Activated T-cell treated with anti-CD3 and anti-CD28 coated beads for 48 hours (primary cell): ENCODE data around the gene CASKIN2.

ENCODE experiments used
- DNase-seq: peaks from one replicate; pipeline ENCODE4 v3.0.0-alpha.2; 2020; ENCODE audit warnings: low read depth

Gene CASKIN2

GRCh38 chr17:75503976-75504346 is 11.4 kb downstream of the CASKIN2 start:
- DNase-seq: no peak

DNA sequence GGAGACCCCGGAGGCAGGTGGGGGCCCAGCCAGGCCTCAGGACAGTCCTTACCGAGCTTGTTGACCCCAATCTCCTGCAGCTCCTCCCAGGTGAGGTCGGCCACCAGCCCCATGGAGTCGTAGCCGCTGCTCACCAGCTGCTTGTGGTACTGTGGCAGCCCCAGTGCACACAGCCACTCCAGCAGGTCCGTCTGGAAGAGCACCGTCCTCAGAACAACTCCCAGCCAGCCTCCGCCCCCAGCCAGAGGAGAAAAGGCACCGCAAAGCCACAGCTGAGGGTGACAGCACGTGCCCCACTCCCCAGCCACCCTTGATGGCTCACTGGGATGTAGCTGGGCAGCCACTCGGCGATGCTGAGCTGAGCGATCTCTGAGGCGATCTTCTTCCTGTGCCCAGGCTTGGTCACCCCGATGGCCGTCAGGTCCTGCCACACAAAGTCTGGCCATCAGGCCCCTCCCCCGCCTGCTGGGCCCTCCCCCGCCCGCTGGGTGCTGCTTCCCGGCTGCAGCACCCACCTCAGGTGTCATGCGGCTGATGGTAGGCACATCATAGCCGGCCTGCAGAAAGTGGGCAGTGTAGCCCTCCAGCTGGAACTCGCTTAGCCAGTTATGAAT is 11.9 kb downstream of the CASKIN2 start:
- no peak for DNase-seq

GRCh38 chr17:75502721-75503329 is 12.5 kb downstream of the CASKIN2 start:
- DNase-seq: no peak

GRCh38 chr17:75502072-75502720 is 13.1 kb downstream of the CASKIN2 start:
- no peak for DNase-seq

GRCh38 chr17:75501378-75502071 is 13.8 kb downstream of the CASKIN2 start:
- no peak for DNase-seq

DNA sequence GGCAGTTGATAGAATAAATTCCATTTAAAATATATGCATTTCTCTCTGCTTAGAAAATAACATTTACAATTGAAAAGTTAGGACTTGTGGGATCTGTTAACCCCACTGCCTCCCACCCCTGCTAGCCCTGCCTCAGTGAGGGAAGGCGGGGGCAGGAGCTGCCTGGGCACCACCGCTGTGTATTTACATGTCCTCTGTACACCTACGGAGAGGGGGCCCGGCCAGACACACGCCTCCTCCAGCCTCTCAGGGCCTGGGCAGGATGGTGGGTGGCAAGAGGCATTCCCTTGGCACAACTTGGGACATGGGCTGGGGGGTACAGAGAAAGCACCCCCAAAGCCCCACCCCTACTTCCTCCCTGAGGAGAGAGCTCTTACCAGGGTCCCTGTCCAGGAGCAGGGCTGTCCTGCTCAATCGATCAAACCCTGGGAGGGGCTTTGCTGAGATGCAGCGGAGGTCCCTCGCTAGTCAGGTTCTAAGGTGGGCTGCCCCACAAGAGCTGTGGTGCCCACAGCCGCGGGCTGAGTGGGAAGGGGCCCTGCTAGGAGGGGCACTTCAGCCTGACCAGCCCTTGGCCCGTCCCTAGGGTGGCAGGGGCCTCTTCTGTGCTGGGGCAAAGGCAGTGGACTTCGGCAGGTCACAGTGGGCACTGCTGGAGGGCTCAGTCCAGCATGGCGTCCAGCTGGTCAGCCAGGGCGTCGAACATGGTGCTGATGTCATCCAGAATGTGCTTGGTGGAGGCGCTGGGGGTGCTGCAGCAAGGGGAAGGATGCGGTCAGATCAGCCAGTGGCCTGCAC is 14.7 kb downstream of the CASKIN2 start:
- no peak for DNase-seq

GRCh38 chr17:75499313-75500022 is 15.9 kb downstream of the CASKIN2 start:
- DNase-seq: no peak

DNA sequence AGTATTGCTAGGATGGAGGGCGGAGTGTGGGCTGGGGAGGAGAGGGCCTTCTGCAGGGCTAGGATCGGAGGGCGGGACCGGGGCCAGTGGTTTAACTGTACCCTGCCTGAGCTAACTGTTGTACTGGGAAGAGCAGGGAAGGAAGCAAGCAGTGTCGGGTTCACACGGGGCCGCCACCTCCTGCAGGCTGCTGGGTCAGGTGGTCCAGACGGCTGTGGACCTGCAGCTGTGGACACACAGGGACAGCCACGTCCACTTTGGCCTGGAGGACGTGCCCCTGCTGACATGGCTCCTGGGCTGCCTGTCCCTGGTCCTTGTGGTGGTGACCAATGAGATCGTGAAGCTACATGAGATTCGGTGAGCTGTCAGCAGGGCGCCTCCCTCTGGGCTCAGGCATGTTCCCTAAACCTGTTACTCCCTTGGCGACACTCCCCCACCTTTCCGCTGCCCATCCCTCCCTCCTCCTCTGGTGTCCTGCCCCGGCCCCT is 16.6 kb downstream of the CASKIN2 start:
- DNase-seq: no peak

GRCh38 chr17:75498039-75498725 is 17.2 kb downstream of the CASKIN2 start:
- no peak for DNase-seq

- no peak for DNase-seq
These were observed 19.3 kb downstream of the CASKIN2 start for GRCh38 chr17:75496005-75496404.

DNA sequence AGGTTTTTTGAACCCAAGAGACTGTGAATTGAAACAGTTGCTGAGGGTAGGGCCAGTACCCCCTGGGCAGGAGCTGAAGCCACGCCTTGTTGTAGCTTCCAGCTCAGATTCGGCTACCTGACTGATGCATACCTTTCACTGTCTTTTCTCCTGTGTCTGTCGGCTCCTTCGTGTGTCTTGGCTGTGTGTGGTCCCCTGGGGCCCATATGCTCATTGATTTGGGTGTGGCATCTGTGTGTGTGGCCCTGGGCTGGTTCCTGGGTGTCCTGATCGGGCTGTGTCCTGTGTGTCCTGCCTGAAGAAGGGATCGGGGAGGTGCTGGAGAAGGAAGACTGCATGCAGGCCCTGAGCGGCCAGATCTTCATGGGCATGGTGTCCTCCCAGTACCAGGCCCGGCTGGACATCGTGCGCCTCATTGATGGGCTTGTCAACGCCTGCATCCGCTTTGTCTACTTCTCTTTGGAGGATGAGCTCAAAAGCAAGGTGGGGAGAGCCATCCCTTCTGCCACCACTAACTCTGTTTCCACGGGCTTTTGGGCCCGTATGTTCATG is 20.9 kb downstream of the CASKIN2 start:
- DNase-seq: no peak

DNA sequence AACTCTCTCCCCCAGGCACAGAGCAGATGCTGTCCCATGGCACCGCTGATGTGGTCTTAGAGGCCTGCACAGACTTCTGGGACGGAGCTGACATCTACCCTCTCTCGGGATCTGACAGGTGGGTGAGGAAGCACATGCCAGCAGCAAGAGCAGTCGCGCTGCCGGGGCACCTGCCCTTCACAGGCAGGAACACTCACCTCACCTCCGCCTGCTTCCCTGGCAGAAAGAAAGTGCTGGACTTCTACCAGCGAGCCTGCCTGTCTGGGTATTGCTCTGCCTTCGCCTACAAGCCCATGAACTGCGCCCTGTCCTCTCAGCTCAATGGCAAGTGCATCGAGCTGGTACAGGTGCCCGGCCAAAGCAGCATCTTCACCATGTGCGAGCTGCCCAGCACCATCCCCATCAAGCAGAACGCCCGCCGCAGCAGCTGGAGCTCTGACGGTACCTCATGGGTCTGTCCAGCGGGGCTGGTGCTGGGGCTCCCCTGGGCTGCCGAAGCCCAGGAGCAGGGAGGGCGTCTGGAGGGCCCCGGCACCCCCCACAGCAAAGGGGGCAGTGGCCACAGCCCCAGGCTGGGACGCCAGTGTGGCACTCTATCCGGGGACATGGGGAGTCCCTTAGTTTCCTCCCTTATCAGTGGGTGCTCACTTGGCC is 21.7 kb downstream of the CASKIN2 start:
- DNase-seq: no peak

GRCh38 chr17:75492555-75493168 is 22.7 kb downstream of the CASKIN2 start:
- no peak for DNase-seq

DNA sequence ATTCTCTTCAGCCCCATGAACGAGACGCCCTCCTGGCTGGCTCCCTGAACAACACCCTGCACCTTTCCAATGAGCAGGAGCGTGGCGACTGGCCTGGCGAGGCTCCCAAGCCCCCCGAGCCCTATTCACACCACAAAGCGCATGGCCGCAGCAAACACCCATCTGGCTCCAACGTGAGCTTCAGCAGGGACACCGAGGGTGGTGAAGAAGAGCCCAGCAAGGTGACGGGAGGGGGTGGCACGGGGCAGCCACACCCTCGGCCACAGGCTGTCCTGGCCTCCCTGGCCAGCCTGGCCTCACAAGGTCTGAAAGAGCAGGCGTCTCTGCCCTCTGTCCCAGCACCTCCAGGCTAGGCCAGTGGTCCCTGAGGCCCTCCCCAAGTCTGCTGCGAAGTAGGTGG is 23.7 kb downstream of the CASKIN2 start:
- DNase-seq: no peak

DNA sequence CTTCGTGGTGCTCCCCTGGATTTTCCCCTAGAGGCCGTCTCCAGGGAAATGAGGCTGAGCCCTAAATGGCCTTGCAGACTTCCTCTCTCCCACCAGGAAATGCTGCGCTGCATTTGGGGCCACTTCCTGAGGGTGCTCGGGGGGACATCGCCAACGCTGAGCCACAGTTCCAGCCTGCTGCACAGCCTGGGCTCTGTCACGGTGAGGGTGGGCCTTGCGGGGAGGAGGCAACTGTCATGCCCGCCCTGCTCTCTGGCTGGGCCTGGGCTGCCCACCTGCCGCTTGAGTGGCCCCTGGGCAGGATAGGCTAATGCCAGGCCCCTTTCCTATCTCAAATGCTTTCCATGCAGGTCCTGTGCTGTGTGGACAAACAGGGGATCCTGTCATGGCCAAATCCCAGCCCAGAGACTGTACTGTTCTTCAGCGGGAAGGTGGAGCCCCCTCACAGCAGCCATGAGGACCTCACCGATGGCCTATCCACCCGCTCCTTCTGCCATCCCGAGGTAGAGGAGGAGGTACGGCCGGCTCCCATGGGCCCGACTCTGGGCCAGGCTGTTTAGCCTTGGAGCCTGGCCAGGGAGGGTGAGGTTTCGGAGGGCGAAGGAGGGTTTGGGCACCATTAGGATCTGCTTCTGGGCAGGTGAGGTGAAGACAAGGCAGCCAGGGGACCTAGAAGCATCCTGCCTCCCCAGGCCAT is 24.2 kb downstream of the CASKIN2 start:
- DNase-seq: no peak

DNA sequence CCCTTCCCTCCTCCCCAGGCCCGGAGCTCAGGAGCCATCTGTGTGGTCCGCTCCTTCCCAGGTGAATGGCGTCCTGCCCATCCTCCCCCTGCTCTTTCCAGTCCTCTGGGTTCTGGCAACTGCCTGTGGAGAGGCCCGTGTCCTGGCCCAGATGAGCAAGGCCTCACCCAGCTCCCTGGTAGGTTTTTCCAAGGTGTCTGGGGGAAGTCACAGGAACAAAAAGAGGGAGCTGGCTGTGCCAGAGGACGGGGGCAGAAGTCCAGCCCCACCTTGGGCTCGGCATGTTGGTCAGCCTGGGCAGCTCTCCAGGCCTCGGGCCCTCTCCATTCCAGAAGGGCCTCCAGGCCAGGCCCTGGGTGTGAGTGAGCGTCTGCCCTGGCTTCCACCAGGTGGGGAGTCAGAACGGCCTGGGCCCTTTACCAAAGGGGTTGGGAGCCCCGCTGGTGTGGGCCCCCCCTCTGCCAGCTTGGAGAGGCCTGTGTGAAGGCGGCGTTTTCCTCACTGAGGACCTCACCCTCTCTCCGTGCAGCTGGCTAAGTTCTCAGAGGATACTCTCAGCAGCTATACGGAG is 25.1 kb downstream of the CASKIN2 start:
- DNase-seq: no peak

GRCh38 chr17:75489511-75489955 is 25.8 kb downstream of the CASKIN2 start:
- DNase-seq: no peak

- DNase-seq: no peak
These were observed 26.4 kb downstream of the CASKIN2 start for GRCh38 chr17:75488693-75489510.
